ENCODE data around the gene CALML3.

CALML3 gene

DNA sequence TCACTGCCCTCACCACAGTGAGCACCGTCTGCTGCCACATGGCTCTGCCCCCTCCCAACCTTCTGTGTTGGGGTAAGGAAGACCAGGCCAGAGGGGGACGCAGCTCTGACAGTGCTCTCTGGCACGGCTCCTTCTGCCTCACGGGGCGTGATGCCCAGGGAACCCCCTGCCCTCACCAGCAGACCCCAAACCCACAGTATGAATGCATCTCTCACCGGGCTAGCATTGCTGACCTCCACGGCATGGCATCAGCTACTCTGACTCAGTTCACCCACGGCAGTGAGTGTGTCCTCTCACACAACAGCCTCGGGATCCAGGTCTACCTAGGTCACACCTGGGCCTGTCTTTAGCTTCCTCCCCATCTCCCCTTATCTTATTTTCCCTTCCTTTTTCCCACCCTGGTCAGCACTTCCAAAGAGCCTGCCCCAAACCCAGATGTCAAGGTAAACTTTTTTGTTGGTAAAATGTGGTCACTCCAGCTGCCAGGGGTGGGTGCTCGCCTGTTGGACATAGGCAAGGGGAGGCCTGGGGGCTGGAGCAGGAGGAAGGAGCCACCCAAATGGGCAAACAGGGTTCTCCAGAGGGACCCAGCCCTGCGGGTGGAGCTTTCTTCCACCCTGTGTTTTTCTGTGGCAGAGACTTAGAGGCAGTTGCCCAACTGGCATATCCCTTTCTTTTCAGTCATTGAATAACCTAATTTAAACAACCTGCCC, 4.4 kb downstream of the CALML3 start:
- no peak for DNase-seq

DNA sequence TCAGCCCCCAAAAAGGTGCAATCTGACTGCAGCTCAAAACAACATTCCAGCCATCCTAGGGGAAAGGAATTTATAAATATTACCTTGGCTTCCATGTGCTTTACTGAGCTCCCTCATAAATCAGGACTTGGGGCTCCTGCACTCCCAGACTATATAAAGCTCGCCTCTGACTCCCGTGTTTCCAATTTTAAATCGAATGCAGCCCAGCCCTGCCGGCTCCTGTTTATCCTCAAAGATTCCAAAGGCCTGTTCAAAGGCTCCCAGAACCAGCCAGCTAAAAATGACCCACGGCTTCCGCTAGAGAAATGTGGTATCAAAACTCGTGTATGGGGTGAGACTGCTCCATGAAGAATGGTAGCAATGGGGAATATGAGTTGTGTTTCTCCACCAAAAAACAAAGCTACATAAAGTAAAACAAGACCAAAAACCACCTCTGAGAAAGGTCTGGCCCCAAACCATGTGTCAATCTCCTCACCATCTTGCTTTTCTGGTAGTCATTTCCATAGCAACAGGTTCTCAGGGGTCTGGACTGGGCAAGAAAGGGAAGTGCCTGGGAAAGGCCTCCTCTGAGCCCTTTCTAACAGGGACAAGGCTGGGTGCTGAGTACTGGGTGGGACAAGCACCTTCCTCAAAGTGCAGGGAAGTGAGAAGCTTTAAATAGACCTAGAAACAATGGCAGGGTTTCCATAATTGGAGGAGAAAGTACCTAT, 5.1 kb downstream of the CALML3 start:
- no peak for DNase-seq

DNA sequence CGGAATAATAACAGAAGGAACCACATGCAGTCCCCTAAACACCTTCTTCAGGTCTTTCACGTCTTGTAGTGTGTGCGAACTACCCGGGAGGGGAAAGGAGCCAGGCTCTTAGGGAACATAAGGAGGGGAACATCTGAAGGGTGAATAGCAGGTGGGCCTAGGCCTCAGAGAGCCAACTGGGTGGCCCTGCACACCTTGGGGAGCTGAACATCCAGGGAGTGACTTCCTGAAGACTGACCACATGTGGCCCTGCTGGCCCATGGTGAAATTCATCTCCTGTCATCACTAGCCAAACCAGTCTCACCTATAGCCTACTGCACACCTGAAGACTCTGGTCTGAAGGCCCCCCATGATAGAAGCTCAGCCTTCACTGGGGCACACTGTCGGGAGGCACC, 5.6 kb downstream of the CALML3 start:
- DNase-seq = no peak

DNA sequence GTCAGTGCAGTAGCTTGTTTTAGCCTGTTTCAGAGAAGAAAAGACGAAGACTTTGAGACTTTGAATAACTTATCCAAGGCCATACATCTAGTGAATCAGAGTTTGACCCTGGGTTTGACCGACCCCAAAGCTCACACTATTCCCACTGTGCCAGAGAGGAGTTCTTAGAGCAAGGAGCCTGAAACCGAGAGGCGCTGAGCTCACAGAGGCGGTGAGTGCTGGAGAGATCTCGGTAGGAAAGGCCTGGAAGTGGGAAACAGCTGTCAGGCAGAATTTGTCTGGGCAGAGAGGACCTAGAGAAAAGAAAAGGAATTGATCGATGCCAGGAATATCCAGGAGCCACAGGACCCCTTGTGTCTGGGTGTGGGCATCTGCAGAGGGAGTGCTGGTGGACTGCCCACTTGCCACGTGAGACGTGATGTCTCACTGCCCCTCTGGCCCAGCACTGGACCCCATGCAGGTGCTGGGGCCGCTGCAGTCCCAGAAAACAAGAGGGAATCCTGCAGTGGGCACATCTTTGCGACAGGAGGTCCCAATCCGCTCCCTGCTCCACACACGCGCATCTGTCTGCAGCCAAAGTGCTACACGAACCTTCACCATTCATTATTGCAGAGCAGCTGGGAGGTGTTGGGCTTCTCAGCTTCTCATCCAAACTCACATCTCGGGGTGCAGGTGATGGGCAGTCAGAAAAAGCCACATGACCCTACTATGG, 6.2 kb downstream of the CALML3 start:
- no peak for DNase-seq

DNA sequence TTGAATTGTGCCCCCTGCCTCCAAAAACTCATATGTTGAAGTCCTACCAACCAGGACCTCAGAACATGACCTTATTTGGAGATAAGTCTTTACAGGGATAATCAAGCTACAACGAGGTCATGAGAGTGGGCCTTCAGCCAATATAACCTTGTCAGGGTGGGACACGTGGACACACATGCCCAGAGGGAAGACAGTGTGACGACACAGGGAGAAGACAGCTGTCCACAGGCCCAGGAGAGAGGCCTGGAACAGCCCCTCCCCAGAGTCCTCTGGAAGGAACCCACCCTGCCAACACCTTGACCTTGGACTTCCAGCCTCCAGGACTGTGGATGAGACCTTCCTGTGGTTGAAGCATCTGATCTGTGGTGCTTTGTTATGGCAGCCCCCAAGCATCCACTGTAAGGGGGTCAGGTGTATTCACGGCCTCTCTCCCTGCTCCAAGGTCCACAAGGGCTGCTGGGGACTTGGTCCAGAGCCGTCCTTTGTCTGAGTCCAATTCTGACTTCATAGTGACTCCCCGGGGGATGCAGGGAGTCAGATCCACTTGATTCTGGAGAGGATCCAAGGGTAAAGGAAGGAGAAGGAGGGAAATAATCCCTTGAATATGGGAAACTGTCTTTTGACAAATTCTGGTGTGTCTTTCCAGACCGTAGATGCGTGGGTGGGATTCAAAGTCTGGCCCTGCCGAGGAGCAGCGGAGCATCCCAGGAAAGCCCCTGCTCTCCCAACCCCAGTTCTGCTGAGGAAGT, 7.0 kb downstream of the CALML3 start:
- no peak for DNase-seq

DNA sequence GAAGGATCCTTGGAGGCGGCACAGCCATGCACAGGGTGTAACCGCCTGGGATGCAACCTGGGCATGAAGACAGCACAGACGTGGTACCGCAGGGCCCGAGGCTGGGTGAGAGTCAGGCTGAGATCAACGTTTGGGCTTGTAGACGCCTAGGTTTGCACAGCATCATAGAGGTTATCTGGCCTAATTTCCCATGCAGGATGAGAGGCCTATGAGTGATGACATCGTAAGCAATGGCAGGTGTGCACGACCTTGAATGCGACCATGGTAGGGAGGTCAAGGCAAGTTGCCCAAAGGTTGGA, 7.5 kb downstream of the CALML3 start:
- no peak for DNase-seq

DNA sequence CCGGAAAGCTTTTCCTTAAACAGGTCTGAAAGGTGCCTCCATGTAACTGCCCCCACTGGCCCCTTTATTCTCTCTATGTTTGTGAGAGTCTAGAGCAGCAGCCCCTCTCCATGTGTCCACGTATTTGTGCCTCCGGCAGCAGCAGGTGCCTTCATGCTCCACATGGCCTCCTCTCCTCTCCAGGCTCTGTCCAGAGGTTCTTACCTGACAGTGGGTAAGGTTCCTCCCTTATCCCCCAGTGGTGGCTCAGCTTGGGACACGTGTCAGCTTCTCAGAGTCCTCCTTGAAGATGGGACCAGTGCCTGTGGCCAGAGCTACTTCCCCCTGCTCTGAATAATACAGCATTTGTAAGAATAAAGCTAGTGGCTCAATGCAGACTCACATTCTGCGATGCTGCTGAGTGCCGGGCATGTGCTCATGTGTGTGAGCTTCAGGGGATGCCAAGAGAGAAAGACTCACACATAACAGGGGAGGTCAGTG, 7.9 kb downstream of the CALML3 start:
- no peak for DNase-seq

DNA sequence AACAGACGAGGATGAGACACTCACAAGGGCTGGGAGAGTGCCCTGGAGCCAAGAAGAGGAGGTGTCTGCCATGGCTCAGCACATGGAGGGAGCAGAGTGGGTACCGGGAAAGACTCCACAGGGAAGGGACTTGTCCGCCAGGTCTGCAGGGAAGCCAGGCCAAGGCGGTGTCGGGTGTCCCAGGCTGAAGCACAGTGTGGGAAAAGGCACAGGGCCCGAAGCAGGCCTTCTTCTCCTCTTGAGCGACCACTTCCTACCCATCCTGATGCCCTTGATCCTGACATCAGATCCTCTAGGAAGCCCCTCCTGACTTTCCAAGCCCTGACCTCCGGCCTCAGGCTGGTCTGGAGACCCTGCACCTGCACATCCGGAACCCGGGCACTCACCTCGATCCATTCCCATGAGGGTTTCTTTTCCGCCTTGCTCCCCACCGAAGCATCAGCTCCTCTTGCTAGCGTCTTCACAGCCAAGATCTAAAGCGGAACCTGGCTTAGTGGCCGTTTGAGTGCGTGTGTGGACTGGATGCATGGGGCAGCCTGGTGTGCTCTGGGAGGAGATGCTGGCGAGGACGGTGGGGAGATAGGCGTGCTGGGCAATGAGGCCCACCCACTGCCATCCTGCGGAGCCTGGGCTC, 8.5 kb downstream of the CALML3 start:
- no peak for DNase-seq

DNA sequence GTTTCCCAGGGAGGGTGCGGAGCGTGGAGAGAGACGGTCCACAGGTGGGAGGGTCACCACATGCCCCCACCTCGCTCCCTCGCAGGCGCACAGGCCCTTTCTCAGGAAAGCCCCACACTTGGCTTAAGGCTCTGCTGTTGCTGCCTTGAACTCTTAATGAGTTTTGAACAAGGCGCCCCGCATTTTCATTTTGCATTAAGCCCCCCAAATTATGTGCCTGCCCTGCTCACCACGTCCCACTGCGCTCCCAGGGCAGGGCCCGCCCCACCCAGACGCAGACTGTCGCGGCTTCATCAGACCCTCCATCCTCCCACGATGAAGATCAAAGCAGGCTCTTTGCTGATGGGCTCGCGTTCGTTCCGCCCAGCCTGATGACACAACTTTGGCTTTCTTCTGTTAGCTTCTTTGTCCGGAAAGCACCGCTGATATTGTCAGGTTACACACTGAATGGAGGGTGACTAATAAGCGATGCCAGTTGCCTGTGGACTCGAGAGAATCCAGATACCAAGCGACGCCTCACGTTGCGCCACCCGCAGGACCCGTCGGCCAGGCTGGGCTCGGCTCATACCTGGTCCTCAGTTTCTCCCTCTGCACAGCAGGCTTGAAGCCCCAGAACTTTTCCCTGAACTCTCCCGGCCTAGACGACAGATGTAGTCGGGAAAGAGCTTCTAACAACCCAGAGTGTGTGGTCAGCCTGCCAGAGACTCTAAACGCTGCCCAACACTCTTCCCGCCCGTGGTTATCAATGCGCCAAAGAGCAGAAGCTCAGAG, 9.5 kb downstream of the CALML3 start:
- DNase-seq = peak; percentile 43

DNA sequence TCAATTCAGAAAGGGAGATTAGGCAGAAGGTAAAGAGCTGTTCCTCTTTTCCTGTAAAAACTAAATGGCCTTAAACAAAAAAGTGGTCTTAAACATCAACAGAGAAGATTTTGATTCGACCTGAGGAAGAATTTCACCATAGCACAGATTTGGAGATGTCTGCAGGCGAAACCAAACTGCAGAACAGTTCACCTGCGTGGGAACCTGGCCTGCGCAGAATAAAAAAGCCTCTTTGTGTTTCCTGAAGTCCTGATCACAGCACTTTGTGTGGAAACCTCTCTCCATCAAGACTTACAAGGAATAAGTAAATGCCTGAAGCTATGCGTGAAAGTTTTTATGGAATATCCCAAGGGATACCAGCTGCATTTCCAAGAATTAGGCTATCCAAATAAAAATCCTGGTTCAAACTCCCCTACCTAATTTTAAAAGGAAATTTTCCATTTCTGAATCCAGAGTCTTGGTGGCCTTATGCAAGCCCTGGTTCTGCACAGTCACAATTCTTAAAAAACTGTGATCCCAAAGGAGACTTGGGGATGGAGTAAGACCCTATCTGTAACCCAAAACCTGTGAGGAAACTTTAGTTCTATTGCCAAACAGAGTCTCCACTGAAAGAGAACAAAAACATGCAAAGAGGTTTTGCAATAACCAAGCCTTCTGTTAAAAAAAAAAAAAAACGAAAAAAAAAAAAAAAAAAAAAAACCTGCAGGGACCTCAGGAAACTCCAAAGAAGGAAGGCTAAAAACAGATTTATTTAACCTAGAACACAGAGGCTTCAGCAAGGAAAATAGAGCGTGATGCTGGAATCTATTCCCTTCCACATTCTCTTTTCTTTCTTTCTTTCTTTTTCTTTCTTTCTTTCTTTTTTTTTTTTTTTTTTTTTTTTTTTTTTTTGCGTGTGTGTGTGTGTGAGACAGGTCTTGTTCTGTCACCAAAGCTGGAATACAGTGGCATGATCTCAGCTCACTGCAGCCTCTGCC, 10.4 kb downstream of the CALML3 start:
- DNase-seq = peak; percentile 48

DNA sequence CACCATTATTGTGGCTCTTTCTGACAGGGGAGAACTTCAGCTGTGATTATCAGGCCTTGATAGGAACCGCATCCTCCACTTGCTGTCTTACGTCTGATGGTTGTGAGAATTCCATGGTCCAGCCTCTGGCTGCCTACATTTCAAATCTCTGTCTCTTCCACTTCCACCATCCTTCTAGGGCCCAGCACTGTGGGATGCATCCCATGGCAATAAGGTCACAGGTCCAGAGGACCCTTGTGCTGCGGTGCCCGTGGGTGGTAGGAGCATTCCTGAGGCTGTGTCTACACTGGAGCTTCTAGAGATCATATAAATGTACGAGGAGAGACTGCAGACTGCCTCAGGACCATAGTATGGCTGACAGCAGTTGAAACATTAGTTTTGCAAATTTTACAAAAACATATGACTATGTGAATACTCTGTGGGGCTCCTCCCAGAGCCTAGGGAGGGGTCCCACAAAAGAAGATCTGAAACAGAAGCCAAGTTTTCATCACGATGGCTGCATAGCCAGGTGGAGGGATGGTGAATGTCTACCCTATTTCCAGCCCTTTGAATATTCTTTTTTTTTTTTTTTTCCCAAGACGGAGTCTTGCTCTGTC, 11.8 kb downstream of the CALML3 start:
- DNase-seq = no peak

DNA sequence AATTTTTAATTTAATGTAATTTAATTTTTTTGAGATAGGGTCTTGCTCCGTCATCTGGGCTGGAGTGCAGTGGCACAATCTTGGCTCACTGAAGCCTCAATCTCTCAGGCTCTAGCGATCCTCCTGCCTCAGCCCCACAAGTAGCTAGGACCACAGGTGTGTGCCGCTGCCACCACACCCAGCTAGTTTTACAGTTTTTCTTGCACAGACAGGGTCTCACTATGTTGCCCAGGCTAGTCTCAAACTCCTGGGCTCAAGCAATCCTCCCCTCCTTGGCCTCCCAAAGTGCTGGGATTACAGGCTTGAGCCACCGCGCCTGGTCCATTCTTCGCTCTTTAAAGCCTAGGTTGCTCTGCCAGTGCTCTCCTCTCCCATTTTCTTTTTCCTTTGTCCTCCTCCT, 12.9 kb downstream of the CALML3 start:
- no peak for DNase-seq

DNA sequence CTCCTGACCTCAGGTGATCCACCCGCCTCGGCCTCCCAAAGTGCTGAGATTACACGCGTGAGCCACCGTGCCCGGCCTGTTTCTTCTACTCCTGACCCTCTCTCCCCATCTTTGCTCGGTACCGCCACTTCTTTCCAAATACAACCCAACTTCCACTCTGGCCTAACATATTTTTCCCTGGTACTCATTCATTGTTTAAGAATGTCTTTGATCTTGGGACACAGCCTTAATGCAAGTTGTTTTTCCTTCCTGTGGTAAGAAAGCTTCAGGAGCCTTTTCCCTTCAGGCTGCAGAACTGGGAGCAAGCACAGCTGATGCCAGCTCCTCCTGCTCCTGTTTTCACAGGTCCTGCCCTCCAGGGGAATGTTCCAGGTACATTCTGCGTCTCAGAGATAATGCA, 13.7 kb downstream of the CALML3 start:
- no peak for DNase-seq

DNA sequence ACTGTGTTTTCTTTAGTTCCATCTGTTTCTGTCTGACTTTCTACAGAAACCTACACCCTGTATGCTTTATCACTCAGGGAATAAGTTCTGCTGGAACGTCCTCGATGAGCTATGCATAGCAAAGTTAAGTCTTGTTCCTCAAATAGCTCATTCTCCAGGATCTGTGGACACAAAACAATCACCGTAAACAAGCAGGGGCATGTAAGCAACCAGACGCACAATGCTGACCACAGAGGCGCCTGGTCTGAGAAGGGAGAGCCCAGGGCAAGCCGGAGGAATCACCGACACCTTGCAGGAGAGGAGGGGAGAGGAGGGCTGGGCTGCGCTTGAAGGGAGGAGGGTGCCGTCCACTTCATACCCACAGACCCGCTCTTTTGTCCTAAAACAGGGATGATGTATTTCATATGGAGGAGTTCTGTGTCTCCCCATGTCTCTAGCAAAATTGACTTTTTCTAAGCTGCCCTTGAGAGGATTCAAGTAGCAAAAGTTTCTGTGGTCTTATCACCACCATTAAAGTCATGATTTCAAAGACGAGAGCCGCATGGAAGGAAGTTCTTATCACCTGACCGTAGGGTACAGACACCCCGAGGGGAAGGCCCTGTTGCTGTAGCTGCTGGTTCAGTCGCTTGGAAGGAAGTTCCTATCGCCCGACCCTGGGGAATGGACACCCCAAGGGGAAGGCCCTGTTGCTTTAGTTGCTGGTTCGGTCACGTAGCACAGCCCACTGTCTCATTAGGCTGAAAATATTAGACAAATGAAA, 14.3 kb downstream of the CALML3 start:
- no peak for DNase-seq

DNA sequence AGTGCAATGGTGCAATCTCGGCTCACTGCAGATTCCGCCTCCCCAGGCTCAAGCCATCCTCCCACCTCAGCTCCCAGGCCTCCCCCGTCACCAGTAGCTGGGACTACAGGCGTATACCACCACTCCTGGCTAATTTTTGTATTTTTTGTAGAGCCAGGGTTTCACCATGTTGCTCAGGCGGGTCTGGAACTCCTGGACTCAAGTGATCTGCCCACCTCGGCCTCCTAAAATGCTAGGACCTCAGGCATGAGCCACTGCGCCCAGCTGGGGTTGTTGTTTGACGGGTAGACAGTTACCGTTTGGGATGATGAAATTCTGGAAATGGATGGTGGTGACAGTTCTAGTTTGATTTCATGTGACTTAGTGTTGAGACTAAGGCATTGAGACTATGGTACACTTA, 15.3 kb downstream of the CALML3 start:
- DNase-seq = no peak

DNA sequence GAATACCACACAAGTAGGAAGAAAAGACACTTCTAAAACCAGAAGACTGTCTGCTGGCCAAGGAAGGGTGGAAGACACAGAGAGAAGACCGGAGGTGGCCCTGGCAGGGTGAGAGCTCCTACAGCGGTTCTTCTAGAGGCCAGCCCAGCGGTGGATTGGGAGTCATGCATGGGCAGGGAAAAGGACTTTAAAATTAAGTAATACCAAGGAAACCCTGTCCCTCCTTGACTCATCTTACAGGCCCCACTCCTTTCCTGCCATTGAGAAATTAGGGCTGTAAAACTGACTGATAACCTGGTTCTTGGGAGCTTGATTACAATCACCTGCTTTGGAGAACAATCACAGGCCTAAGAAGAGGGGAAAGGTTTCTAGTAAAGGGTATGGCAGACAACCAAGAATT, 16.1 kb downstream of the CALML3 start:
- no peak for DNase-seq

DNA sequence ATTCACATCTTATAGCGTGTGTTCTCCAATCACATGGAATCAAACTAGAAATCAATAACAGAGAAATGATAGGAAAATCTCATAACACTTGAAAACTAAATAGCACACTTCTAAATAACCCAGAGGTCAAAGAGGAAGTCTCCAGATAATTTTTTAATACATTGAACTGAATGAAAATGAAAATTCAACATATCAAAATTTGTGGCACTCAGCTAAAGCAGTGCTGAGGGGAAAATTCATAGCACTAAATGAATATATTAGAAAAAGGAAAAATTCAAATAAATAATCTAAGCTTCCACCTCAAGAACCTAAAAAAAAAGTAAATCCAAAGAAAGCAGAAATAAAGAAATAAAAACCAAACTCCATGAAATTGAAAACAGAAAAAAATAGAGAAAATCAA, 17.3 kb downstream of the CALML3 start:
- no peak for DNase-seq

DNA sequence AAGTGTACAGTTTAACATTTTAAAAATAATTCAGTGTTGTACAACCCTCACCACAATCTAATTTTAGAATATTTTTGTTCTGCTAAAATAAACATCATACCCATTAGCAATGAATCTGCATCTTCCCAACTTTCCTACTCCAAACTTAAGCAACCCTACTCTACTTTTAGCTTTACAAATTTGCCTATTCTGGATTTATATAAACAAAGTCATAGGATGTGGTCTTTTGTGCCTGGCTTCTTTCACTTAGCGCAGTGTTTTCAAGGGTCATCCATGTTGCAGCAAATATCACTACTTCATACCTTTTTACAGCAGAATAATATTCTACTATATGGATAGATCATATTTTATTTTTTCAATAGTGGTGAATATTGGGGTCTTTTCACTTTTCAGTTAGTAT, 18.9 kb downstream of the CALML3 start:
- peak; percentile 24 for DNase-seq

DNA sequence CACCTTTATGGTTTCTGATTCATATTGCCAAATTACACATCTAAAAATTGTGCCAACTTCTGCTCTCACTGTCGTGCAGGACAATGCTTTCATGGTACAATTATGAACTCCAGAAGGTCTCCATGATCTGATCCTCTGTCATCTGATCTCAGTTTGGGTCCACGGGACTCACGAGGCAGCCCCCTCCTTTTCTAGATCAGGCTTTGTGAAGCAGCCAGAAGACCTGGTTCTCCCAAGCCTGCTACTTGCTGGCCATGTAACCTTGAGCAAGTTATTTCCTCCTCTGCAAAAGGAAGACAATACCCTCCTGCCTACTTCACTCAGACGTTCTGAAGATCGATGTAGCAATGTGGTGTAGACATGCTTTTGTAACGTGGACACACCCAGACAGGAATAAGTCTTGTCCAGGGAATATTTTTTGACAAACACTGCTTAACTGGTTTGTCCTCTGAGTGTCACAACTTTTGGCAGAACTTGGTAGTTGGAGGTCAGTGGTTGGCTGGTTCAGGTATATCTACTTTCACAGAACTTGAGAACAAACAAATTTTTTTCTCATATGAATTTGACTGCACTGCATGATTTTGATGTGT, 19.6 kb downstream of the CALML3 start:
- DNase-seq = no peak

Data from OCI-M1 (cell line).